HG03060 (cell line): ENCODE results near the gene TDRD3.
"Not testable (repeated sequence)": the region's sequence is repeated elsewhere in the genome, so short reads cannot be mapped to it uniquely, and the experiment has no call there.

Experiments
- ATAC-seq: cut with Tn5 transposase; IDR thresholded peaks from one replicate; pipeline ENCODE4 v1.9.1; 2021; ENCODE audit warnings: low read depth, moderate number of reproducible peaks; ENCODE audit not compliant: unreplicated experiment

Gene TDRD3

DNA sequence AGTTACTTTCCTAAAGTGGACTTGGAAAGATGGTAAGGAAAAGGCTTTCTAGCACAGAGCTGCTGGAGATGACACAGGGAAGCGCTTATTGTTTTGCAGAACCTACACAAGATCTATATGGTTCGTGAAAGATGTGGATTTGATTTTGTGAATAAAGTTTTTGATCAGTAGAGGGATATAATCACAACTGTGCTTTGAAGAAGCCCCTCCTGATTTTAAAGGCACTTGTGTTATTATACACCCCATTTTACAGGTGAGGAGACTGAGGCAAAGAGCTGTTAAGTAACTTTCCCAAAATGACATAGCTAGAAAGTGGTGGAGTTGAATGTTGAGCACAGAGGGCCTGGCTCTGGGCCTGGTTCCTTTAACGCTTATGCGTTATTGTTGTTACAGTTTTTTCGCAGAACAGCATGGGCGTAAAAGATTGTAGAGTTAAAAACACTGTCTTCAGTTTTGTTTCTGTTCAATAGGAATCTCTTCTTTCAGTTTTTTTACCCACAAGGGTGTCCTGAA, 1.4 kb downstream of the TDRD3 start:
- ATAC-seq: no peak

DNA sequence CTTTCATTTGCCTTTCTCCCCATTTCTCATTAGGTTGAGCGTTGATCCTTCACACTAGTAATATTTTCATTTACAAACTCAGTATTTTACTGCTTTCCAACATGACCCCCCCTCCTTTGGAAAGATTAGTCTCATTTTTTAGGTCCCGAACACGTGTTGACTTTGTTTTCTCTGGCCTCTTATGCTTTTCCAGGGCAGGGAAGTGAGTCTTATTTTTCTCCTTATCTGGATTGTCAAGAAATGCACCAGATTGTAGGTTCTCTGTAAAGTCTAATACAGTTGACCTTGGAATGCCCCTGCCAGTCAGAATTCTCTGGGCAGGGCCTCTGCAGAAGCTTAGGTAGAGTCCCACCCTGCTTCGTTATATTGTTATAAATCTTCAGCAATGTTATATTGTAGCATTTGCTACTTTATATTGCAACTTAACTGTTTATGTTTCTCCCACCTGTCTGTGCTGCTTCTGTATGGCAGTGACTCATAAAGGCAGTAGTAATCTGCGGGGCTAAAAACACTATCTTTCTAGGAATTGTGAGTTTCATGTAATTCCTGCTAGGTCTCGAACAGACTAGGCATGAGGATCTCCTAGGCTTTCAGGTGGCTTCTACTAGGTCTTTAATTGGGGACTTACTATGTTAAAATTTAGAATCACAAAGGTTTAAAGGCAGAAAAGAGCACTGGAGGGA, 2.0 kb downstream of the TDRD3 start:
- ATAC-seq: no peak

DNA sequence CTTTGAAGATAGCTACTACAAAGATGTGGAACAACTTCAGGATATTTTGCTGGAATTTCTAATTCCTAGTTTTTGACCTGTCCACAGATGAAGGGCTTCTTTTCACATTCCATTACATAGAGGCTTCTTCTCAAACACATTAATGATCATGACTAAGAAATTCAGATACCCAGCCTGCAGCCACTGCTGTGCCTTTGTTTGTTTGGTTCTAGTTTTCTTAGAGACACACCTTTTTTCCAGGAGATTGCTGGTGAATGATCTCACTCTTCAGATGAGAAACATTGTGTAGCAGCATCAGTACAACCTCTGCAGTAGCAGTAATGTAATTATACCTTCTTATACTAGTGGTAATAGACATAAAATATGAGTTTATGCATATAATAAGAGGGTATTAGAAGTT, 5.0 kb downstream of the TDRD3 start:
- ATAC-seq: no peak

DNA sequence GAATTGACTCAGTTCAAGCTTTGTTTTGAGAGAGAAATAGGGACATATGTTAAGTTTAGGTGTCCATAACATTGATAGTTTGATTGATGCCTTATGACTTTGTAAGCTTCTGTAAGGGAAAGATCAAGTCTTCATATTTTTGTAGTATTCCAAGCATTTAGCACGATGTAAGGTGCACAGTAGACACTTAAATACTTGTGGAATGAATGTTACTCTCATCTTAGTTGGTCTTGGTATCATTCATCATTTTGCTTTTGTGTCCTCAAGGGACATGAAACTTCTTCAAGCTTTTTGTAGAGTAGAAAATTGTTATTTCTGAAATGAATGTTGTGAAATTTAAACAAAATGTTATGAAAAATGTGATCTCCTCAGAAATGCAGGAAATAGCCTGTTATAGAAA, 10.1 kb downstream of the TDRD3 start:
- ATAC-seq: no peak

DNA sequence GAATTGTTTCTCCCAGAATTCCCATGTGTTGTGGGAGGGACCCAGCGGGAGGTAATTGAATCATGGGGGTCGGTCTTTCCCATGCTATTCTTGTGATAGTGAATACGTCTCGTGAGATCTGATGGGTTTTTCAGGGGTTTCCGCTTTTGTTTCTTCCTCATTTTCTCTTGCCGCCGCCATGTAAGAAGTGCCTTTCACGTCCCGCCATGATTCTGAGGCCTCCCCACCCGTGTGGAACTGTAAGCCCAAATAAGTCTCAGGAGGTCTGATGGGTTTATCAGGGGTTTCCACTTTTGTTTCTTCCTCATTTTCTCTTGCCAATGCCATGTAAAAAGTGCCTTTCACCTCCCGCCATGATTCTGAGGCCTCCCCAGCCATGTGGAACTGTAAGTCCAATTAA, 10.8 kb downstream of the TDRD3 start:
- not testable (repeated sequence) for ATAC-seq

DNA sequence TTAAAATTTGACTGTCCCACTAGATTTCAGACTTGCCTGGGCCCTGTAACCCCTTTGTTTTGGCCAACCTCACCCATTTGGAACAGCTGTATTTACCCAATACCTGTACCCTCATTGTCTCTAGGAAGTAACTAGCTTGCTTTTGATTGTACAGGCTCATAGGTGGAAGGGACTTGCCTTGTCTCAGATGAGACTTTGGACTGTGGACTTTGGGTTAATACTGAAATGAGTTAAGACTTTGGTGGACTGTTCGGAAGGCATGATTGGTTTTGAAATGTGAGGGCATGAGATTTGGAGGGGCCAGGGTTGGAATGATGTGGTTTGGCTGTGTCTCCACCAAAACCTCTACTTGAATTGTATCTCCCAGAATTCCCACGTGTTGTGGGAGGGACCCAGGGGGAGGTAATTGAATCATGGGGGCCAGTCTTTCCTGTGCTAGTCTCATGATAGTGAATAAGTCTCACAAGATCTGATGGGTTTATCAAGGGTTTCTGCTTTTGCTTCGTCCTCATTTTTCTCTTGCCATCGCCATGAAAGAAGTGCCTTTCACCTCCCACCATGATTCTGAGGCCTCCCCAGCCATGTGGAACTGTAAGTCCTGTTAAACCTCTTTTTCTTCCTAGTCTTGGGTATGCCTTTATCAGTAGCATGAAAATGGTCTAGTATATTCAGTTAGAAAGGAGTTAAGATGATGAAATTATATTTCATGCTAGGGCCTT, 12.7 kb downstream of the TDRD3 start:
- not testable (repeated sequence) for ATAC-seq

DNA sequence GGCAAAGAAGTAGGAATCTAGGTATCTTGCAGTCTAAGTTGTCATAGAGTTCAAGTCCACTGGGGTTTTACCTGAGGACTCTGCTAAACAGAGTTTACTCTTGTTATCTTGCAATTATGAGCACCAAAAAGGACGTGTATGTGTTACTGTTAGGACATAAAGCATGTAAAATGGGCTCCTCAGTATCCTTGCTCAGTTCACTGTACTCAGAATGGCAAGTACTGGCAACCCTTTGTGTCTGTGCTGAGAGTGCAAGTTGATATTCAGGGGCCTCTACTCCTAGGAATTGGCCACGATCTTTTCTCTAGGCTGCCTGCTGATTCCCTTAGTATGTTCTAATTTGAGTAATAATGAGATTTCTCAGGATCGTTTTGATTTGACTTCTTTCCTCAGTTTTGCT, 13.3 kb downstream of the TDRD3 start:
- ATAC-seq: no peak

DNA sequence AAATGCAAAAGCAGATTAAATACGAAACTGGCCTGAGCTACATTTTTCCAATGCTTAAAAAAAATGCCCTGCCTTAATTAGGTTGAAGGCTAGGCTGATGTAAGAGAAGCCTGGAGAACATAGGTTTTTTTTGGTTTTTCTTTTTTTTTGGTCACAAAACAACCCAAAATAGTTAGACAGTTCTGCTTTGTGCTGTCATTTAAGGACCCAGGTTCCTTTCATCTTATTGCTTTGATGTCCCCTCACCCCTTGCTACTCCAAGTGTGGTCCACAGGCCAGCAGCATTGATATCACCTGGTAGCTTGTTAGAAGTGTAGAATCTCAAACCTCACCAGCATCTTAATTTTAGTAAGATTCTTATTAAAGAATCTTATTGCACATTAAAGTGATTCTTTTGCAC, 14.4 kb downstream of the TDRD3 start:
- ATAC-seq: no peak

DNA sequence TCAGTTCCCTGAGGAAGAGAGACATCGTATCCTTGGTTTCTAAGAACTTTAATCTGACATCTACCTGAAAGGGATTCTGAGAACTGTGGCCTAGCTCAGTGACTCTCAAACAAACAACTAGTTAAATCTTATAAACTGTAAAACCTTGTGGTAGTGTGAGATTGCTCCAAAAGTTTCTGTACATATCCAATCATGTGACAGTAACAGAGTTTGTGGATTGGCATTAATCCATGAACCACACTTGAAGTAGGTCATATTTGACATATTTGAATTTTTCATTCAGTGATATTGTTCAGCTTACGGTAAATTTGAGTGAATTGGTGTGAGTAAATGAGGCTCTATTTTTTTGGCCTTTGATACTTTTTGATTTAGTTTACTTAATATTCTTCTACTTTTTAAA, 15.0 kb downstream of the TDRD3 start:
- no peak for ATAC-seq

DNA sequence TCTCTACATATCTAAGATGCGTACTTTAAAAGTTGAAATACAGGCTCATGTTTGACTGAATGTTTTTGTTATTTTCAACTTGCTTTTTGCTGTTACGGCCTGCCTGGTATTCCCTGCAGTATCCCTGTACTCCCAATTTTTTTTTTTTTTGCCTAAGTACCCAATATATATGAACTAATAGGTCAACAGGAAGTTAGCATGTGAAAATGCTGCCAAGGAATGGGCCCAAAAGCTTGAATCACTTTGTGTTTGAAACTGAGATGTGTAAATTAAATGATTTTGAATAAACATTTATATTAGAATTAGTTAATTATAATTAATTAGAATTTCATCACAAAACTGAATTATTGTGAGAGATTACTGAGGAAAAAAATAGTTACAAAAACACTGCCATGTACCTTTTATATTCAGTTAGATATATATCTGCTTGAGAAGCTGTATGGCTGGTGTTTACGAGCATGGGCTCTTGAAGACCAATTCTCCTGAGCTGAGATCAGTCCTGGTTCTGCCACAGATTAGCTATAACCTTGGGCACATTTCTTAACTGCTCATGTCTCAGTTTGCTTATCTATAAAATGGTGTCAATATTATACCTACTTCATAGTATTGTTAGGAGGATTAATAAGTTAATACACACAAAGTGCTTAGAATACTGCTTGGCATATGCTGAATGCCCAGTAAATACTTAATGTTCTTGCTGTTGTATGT, 16.0 kb downstream of the TDRD3 start:
- ATAC-seq: no peak

DNA sequence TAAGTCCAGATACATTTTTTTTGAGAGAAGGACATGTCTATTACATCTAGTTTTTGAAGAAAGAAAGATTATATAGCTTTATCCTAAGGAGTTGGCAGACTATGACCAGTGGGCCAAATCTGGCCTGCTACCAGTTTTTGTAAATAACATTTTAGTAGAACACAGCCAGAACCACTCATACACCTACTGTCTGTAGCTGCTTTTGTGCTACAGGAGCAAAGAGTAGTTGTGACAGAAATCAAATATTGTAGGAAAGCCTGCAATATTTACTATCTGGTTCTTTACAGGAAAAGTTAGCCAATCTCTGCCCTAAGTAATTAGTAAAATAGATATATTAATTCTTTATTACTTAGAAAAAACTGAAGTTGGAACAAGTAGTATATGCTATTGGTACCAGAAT, 17.2 kb downstream of the TDRD3 start:
- ATAC-seq: no peak

DNA sequence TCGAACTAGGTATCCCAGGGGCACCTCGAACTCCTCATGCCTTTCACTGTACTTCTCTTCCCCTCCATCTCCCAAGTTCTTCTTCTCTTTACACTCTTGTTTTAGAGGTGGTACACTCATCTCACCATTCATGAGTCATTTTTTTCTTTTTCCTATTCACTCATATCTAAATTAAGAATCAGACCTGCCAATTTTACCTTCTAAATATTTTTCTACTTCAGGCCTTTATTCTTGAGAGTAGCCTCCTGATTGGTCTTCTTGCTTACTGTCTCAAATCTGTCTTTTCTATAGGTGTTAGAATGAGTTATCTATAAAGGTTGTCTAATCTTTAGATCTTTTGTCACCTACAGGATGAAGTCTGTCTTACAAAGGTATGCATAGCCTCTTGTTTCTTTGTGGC, 20.7 kb downstream of the TDRD3 start:
- no peak for ATAC-seq

DNA sequence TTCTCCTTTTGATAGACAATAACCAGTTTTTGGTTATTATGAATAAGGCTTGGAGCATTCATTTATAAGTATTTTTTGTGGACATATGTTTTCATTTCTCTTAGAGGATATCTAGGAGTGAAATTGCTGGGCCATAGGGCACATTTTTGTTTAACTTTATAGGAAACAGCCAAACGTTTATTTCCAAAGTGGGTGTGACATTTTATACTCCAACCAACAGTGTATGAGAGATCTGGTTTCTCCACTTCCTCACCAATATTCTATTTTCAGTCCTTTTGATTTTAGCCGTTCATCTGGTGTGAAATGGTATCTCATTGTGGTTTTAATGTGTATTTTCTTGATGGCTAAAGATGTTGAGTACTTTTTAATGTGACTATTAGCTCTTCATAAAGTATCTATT, 21.9 kb downstream of the TDRD3 start:
- ATAC-seq: no peak

DNA sequence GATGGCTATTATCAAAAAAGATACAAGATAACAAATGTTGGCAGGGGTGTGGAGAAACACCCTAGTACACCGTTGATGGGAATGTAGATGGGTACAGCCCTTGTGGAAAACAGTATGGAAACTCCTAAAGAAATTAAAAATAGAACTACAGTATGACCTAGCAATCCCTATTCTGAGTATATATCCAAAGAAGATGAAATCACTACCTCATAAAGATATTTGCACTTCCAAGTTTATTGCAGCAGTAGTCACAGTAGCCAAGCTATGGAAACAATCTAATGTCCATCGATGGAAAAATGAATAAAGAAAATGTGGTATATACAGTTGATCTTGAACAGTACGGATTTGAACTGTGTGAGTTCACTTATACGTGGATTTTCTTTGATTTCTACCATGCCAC, 28.3 kb downstream of the TDRD3 start:
- ATAC-seq: no peak

DNA sequence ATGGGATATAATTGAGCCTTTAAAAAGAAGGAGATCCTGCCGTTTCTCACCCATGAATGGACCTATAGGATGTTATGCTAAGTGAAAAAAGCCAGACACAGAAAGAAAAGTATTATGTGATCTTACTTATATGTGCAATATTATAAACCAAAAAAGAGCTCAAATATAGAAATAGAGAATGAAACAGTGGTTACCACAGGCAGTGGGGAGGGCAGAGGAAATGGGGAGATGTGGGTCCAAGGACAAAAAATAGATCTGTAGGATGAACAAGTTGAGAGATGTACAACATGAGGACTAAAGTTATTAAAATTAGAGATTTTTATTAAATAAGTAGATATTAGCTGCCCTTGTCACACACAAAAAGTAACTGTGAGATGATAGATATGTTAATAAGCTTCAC, 29.1 kb downstream of the TDRD3 start:
- ATAC-seq: no peak

DNA sequence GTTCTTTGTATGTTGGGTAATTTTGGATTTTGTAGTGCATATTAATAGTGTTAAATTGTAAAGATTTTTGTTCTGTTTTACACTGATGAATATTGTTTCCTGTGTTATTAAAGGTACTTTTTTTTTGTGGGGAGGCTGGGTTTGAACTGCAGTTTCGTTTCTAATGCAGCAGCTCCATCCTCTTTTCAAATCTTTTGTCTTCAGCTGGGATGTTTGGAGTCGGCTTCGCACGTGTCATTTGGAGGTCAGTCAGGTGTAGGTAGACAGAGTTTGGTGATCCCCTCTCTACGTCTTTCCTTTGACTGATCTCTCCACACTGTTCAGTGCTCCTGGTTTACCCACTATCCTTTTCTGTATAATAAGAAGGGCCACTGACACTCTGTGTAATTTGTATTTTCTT, 30.3 kb downstream of the TDRD3 start:
- ATAC-seq: no peak

DNA sequence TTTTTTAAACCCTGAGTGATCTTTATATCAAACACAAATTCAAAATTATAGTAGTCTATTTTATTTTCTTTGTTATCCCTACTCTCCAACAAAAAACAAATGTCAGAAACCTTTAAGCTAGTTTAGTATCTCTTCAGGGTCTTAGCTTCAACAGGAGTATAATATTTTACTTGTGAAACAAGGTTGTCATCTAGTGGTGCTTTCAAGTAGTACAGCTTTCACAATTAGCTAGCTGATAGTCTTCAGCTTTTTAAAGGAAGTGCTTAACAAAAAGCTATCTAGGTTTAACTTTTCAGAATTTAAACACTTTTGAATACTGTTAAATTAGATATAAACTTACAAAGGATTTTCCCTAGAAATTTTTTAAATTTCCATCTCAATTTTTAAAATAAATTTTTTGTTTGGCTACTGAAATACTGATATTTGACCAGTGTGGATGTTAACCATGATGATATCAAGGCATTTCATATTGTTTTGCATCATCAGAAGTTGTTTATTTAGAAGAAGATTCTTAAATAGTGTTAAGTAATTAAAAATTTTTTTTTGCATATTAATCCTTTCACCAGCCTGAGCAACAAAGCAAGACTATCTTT, 34.2 kb downstream of the TDRD3 start:
- ATAC-seq: peak; percentile 47

DNA sequence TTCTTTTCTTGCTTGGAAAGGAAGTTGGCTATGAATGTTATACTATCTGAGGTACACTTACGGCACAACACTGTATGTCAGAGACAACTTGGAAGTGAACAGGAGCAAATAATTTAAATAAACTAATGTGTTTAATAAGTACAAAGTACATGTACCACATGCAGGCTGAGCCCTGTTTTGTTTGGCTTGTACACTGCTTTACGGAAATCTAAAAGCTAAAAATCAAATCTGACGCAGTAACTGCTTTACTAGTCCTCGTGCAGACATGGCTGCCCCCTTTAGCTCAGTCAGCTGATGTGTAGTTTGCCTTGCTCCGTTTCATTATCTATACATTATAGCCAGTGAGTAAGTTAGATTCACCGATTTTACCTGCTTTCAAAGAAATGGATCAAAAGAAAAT, 36.5 kb downstream of the TDRD3 start:
- no peak for ATAC-seq

DNA sequence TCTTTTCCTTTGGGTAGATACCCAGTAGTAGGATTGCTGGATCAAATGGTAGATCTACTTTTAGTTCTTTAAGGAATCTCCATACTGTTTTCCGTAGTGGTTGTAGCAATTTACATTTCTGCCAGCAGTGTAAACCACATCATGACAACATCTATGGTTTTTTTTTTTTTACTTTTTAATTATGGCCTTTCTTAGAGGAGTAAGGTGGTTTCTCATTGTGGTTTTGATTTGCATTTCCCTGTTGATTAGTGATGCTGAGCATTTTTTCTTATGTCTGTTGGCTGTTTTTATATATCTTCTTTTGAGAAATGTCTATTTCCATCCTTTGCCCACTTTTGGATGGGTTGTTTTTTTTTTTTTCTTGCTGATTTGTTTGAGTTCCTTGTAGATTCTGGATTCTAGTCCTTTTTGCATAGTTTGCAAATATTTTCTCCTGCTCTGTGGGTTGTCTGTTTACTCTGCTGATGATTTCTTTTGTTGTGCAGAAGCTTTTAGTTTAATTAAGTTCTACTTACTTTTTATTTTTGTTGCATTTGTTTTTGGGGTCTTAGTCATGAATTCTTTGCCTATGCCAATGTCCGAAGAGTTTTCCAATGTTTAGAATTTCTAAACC, 38.8 kb downstream of the TDRD3 start:
- no peak for ATAC-seq

DNA sequence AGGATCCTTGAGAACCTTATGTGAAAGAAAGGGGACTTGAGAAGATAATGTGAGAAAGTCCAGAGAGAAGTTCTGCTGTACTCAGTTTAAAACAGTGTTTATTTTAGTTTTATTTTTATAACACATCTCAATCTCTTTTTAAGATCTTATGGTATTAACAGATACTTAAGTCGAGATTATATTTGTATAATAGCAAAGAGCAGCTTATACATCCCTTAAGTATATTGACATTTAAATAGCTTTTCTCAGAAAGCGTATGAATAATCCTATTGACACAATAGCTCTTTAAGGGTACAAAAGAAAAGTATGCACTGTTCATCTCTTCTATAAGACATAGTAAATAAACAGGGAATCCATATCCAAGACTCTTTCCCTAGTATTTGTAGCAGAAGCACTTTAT, 42.2 kb downstream of the TDRD3 start:
- no peak for ATAC-seq

DNA sequence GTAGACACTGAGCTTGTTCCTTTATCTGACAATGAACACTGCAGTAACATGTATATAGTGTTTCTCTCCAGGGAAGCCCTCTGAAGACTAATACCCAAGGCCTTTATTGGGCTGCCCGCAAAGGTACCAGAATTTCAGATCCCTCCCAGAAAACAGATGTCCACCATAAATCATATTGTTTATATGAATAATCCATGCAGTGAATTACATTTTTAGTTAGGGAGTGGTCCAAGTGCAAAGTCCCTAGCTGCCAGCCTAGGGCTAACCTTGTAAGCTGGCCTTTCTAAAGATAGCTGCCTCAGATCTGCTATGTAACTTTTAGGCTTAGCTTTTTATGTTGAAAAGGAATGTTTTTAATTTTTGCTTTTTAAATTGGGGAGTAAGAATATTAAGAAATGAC, 44.7 kb downstream of the TDRD3 start:
- no peak for ATAC-seq
